Vein endothelial cell (primary cell): ENCODE results near the gene TRAPPC1. TPM values are rescaled to one million over a fixed set of nuclear protein-coding genes. Genes with fewer than 3 reads are reported as not detected.

Experiments
- small RNA-seq: library from RNA; depleted of rRNA; stranded (forward); fragments of <200 nt; gene quantifications from one replicate; pipeline ENCODE3, GENCODE V24; 2012
- total RNA-seq: library from RNA; depleted of rRNA; stranded (reverse); fragments of >200 nt; gene quantifications from 2 replicates; pipeline ENCODE4 v1.2.3, GENCODE V29; 2012

The TRAPPC1 gene
- total RNA-seq: 46.1 and 49.6 TPM in 2 replicates

DNA sequence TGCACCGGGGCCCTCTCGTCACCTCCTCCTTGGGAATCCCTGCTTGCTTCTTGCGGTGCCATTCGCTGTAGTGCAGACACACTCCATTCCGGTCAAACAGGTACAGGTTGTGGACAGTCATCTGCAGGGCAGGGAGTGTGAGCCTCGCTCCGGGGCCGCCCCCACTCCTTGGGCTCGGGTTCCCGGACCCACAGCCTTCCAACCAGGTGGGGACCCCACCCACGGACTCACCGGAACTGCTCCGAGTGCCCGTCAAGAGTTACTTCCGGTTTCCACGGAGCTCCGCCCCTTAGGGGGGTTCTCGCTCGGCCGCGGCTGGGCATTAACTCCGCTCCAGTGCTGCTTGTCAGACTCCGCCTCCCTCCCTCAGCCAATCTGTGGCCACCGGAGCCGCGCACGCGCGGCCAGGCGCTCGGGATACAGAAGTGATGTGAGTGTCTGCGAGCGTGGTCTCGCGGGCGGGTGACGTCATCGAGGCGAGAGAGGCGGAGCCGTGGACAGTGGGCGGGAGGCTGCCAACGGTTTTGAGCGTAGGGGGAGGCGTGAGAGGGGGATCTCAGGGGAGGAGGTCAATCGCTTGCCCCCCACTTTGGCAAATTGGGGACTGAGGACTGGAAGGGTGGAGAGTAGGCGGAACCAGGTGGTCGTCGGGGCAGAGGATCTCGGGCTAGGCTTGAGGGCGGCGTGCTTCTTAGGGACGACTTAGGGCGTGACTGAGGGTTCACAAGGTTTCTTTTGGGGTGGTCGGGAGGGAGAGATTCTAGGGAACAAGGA lies at the start of gene TRAPPC1, which contains the start of gene CNTROB:
TSS of gene TRAPPC1 (minus strand) at position 238 of the 774 bp plus-strand sequence. CDS start at position 121, 117 bp downstream.
TSS of gene CNTROB (plus strand) at position 498 of the 774 bp plus-strand sequence. CDS start 874 bp downstream, outside the sequence.

GRCh38 chr17:7929158-7930023 lies 2.4 kb downstream of the TRAPPC1 start, which contains the start of gene KCNAB3:
Gene KCNAB3 (minus strand): TSS chr17:7929856. CDS start chr17:7929435, 421 bp downstream.

GRCh38 chr17:7915611-7916384 lies 15.9 kb downstream of the TRAPPC1 start, which contains the start of gene RNF227:
Gene RNF227 (minus strand): TSS chr17:7916289. CDS start chr17:7916195, 94 bp downstream.

DNA sequence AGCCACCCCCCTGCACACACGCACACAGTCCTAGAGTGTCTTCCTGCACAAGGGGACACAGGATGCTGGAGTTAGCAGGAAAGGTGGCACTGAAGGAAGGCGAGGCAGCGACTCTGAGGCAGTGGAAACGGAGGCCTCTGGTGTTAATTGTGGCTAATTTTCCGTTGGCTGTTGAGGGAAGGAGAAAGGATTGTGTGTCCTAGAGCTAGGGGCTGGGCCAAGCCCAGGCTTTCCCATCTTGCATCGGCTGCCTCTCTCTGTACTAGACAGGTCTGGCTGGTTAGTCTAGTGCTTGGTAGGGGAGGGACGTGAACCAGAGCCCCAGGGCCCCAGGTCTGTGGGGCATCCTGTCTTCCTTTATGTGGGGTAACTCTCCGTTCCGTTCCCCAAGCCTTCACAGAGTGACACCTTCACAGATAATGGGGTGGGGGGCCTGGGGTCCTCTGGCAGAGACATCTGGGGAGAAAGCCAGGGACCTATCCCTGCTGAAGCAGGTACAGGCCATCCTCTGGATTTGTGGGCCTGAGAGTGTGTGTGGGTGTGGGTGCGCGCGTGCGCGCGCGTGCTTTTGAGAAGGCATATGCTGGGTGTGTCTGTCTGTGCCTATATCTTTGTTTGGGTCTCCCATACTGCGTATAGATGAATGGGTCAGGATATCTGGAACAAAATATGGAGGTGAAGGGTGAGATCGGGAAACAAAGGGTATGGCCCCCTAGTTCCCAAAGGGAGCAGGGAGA lies 43.4 kb downstream of the TRAPPC1 start, which contains the start of gene CHD3:
TSS of gene CHD3 (plus strand) at position 606 of the 737 bp plus-strand sequence. CDS start 212 bp downstream, outside the sequence.

Small RNAs within 50 kb of the gene (small RNA-seq; reads per million reads assigned to genes)
- 3.2 reads per million, percentile 88 among the genes with 10 or more reads in this experiment for gene SCARNA21

Other genes with a start within 250 kb of the TRAPPC1 start
- 144 and 156 TPM in 2 replicates for gene TP53, start 244.5 kb downstream of the TRAPPC1 start, total RNA-seq
- 11.8 and 13.5 TPM in 2 replicates for gene WRAP53, start 243.5 kb downstream of the TRAPPC1 start, total RNA-seq
- 1.1 and 1.6 TPM in 2 replicates for gene EFNB3, start 226.7 kb downstream of the TRAPPC1 start, total RNA-seq
- under 0.01 and 0.10 TPM in 2 replicates for gene DNAH2, start 214.2 kb downstream of the TRAPPC1 start, total RNA-seq
- 5.3 and 5.6 TPM in 2 replicates for gene KDM6B, start 97.7 kb downstream of the TRAPPC1 start, total RNA-seq
- 26.5 and 43.0 TPM in 2 replicates for gene TMEM88, start 76.9 kb downstream of the TRAPPC1 start, total RNA-seq
- gene NAA38, start 74.4 kb downstream of the TRAPPC1 start, total RNA-seq: 62.8 and 67.9 TPM in 2 replicates
- 9.5 and 12.0 TPM in 2 replicates for gene CYB5D1, start 73.9 kb downstream of the TRAPPC1 start, total RNA-seq
- gene CHD3, start 43.2 kb downstream of the TRAPPC1 start, total RNA-seq: 82.6 and 124 TPM in 2 replicates
- 0.76 and 0.98 TPM in 2 replicates for gene RNF227, start 15.7 kb downstream of the TRAPPC1 start, total RNA-seq
- 0.98 and 1.2 TPM in 2 replicates for gene KCNAB3, start 2.1 kb downstream of the TRAPPC1 start, total RNA-seq
- gene CNTROB, start 260 bp upstream of the TRAPPC1 start, total RNA-seq: 20.3 and 21.0 TPM in 2 replicates
- gene GUCY2D, start 70.7 kb upstream of the TRAPPC1 start, total RNA-seq: not detected in 2 replicates
- not detected in 2 replicates for gene ALOX15B, start 107.1 kb upstream of the TRAPPC1 start, total RNA-seq
- gene ALOX12B, start 155.8 kb upstream of the TRAPPC1 start, total RNA-seq: not detected in 2 replicates
- under 0.01 TPM in 1 of 2 replicates, not detected in the other for gene ALOXE3, start 186.6 kb upstream of the TRAPPC1 start, total RNA-seq
- gene HES7, start 192.2 kb upstream of the TRAPPC1 start, total RNA-seq: 0.19 and 0.33 TPM in 2 replicates
- 9.9 and 12.1 TPM in 2 replicates for gene PER1, start 220.5 kb upstream of the TRAPPC1 start, total RNA-seq
- 5.5 and 5.6 TPM in 2 replicates for gene VAMP2, start 231.0 kb upstream of the TRAPPC1 start, total RNA-seq
- 17.7 and 19.6 TPM in 2 replicates for gene TMEM107, start 244.4 kb upstream of the TRAPPC1 start, total RNA-seq